ENCODE data around the gene TEX38.
"Not testable (repeated sequence)": the region's sequence is repeated elsewhere in the genome, so short reads cannot be mapped to it uniquely, and the experiment has no call there.

Gene TEX38

GRCh38 chr1:46646331-46646730 lies 25.3 kb upstream of the TEX38 start:
- no peak overlapping the region for H3K4me3 ChIP-seq (ENCODE audit: control insufficient read depth, low read depth, low read length)
- no peak for DNase-seq (ENCODE audit: low read depth)
- no peak for TF ChIP-seq CTCF (IDR thresholded peaks at IDR 0.05; ENCODE audit: control insufficient read depth, insufficient read depth, low read depth, low read length, missing control alignments)

- DNase-seq (ENCODE audit: low read depth), result no peak
- no peak for TF ChIP-seq CTCF (IDR thresholded peaks at IDR 0.05; ENCODE audit: control insufficient read depth, insufficient read depth, low read depth, low read length, missing control alignments)
- H3K4me3 ChIP-seq (ENCODE audit: control insufficient read depth, low read depth, low read length), result no peak overlapping the region
These were observed 24.8 kb upstream of the TEX38 start for GRCh38 chr1:46646844-46647243.

GRCh38 chr1:46647611-46648010 lies 24.0 kb upstream of the TEX38 start:
- TF ChIP-seq CTCF (IDR thresholded peaks at IDR 0.05; ENCODE audit: control insufficient read depth, insufficient read depth, low read depth, low read length, missing control alignments), result no peak
- DNase-seq (ENCODE audit: low read depth), result no peak
- no peak overlapping the region for H3K4me3 ChIP-seq (ENCODE audit: control insufficient read depth, low read depth, low read length)

- H3K4me3 ChIP-seq (ENCODE audit: control insufficient read depth, low read depth, low read length), result no peak overlapping the region
- no peak for TF ChIP-seq CTCF (IDR thresholded peaks at IDR 0.05; ENCODE audit: control insufficient read depth, insufficient read depth, low read depth, low read length, missing control alignments)
- DNase-seq (ENCODE audit: low read depth), result no peak
These were observed 21.9 kb upstream of the TEX38 start for GRCh38 chr1:46649764-46650163.

GRCh38 chr1:46650491-46650890 lies 21.2 kb upstream of the TEX38 start:
- DNase-seq (ENCODE audit: low read depth), result no peak
- H3K4me3 ChIP-seq (ENCODE audit: control insufficient read depth, low read depth, low read length), result no peak overlapping the region
- TF ChIP-seq CTCF (IDR thresholded peaks at IDR 0.05; ENCODE audit: control insufficient read depth, insufficient read depth, low read depth, low read length, missing control alignments), result no peak

GRCh38 chr1:46651152-46651551 lies 20.5 kb upstream of the TEX38 start:
- DNase-seq (ENCODE audit: low read depth); H3K4me3 ChIP-seq (ENCODE audit: control insufficient read depth, low read depth, low read length): not testable (repeated sequence)

GRCh38 chr1:46652321-46653100 lies 19.1 kb upstream of the TEX38 start:
- no peak overlapping the region for H3K4me3 ChIP-seq (ENCODE audit: control insufficient read depth, low read depth, low read length)
- no peak for TF ChIP-seq CTCF (IDR thresholded peaks at IDR 0.05; ENCODE audit: control insufficient read depth, insufficient read depth, low read depth, low read length, missing control alignments)
- no peak for DNase-seq (ENCODE audit: low read depth)
